Measurements from ENCODE around the gene LKAAEAR1.

- TF ChIP-seq GATA2 (IDR thresholded peaks at IDR 0.05; ENCODE audit: low read depth, low read length) (no peak), GATA3 (IDR thresholded peaks at IDR 0.05; ENCODE audit: low read depth, low read length) (no peak)
Measured at GRCh38 chr20:64038565-64039292, 45.5 kb downstream of the LKAAEAR1 start.
